Activated naive CD8-positive, alpha-beta T cell treated with anti-CD3 and anti-CD28 coated beads, Interleukin-2, amount 50 U/mL, for 16 hours (primary cell): Measurements from ENCODE around the gene FBF1.
"Not testable (repeated sequence)": the region's sequence is repeated elsewhere in the genome, so short reads cannot be mapped to it uniquely, and the experiment has no call there.

Experiments
- DNase-seq: peaks from one replicate; pipeline ENCODE4 v3.0.0-alpha.2; 2020; ENCODE audit warnings: low read depth, low spot score

FBF1 gene, protein sequence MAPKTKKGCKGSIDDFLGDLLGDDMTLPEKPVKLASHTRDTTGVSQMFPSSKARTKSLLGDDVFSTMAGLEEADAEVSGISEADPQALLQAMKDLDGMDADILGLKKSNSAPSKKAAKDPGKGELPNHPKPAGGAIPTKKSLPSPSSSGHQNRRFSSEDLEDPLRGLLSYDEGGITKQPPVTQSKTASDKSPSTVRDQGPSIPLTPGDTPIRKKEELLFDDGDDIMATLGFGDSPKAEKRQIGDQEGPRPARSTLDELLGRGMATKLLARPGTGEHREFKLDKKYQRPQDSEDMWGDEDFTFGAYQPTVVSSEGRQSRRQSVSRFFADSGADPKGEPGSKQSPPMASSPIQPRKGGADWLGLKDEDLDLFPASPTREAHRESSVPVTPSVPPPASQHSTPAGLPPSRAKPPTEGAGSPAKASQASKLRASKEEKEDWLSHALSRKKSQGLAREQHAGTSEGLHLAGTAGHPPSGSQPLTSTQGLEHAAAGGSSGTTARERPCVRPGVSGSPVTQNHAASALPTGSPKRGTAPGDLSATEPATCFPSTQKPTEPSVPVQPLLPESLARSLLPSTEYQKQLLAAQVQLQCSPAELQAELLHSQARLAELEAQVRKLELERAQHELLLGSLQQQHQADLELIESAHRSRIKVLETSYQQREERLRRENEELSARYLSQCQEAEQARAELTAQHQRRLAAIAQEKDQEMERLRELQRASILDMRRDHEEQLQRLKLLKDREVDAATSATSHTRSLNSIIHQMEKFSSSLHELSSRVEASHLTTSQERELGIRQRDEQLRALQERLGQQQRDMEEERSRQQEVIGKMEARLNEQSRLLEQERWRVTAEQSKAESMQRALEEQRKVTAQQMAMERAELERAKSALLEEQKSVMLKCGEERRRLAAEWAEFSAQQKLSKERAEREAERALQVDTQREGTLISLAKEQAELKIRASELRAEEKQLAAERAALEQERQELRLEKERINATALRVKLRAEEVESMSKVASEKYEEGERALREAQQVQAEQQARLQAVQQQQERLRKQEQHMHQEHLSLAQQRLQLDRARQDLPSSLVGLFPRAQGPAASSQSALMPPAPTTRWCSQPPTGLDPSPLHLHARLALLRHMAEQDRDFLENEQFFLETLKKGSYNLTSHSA

DNA sequence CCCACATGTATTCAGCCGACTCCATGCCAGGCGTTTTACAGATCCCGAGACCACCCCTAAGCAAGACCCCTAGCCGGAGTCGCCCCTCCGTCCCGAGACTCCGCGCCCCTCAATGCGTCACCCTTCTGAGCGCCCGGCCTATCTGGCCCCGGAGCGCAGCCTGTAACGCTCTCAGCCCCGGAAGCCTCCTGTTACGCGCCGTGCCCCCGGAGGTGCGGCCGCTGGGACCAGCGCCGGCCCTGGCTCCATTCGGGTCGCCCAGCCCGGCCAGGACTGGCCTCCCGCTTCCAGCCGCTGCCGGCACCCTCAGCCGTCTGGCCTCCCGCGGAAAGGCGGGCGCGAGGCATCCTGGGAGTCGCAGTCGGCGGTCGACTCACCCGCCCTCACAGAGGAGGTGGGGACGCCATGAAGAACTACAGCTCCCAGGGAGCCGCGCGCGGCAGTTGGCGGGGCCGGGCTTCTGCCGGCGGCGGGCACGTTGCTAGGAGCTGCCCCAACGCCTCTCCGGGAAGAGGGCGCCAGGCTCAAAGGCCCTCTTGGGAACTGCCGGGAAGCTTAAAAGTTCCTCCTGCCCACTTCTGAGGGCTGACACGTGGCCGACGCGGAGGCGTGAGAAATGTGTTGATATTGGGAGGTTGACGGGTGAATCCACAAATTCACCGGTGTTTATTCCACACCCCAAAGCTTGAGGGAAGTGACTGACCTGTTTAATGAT lies at the start of gene FBF1:
Gene FBF1, minus strand, starts transcription at position 316 of the 715 bp plus-strand sequence. CDS start 2,893 bp downstream, outside the sequence.
- DNase-seq: peak; percentile 67

DNA sequence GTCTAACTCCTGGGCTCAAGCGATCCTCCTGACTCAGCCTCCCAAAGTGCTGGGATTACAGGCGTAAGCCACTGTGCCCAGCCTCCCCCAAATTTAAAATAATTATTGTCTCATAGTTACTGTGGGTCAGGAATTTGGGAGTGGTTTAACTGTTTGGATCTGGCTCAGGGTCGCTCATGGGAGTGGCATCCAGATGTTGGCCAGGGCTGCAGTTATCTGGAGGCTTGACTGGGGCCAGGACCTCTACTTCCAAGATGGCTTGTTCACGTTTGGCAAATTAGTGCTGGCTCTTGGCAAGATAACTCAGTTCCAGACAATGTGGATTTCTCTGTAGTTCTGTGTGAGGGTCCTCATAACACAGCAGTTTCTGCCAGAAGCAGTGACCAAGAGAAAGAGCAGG lies 46.2 kb upstream of the FBF1 start:
- no peak for DNase-seq

DNA sequence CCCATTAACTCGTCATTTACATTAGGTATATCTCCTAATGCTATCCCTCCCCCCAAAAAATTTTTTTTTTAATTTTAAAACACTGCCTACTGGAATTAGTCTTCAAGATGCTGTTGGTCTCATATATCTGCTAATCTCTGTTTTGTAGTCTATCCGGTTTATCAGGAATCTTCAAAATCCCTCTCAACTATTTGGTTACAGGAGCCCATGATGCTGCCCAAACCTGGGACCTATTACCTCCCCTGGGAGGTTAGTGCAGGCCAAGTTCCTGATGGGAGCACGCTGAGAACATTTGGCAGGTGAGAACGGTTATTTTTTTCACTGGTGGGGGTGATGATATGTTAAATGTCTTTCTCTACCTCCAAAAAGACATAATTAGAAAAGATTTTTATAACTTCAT lies 45.1 kb upstream of the FBF1 start:
- DNase-seq: no peak

DNA sequence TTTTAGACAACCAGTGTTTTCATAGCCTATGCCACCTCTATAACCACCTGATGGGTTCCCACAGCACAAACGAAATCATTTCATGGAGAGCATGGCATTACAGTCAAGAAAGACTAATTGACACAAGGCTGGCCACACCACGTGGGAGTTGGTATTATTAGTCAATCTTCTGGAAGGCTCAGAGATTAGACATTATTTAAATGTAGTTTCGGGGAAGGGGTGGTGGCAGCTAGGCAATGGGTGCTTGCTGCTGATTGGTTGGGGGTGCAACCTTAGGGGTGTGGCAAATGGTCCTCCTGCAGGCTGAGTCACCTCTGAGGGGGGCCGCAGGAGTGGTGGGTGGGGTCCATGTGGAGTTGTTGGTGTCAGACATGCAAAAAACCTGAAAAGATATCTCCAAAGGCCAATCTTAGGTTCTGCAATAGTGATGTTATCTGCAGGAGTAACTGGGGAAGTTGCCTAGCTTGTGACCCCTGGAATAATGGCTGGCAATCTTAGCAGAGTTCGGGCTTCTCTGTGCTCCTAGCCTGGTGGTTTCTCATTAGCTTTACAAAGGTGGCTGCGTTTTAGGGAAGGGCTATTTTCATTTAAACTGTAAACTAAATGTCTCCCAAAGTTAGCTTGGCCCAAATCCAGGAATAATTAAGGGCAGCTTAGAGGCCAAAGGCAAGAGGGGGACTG lies 42.8 kb upstream of the FBF1 start:
- DNase-seq: no peak

DNA sequence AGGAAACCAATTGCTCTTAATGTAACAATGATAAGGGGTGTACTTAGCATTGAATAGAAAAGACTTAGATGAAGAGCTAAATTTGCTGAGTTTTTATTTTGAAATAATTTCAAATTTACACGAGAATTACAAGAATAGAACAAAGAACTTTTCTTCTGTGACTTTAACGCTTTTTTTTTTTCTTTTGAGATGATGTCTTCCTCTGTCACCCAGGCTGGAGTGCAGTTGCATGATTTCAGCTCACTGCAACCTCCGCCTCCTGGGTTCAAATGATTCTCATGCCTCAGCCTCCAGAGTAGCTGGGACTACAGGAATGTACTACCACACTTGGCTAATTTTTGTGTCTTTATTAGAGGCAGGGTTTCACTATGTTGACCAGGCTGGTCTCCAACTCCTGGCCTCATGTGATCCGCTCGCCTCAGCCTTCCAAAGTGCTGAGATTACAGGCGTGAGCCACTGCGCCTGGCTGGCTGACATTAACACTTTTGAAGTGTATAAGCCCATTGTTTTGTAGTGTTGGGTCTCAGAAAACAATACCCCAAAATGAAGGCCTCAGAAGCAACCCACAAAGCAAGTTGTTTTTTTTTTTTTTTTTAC lies 40.3 kb upstream of the FBF1 start:
- no peak for DNase-seq

DNA sequence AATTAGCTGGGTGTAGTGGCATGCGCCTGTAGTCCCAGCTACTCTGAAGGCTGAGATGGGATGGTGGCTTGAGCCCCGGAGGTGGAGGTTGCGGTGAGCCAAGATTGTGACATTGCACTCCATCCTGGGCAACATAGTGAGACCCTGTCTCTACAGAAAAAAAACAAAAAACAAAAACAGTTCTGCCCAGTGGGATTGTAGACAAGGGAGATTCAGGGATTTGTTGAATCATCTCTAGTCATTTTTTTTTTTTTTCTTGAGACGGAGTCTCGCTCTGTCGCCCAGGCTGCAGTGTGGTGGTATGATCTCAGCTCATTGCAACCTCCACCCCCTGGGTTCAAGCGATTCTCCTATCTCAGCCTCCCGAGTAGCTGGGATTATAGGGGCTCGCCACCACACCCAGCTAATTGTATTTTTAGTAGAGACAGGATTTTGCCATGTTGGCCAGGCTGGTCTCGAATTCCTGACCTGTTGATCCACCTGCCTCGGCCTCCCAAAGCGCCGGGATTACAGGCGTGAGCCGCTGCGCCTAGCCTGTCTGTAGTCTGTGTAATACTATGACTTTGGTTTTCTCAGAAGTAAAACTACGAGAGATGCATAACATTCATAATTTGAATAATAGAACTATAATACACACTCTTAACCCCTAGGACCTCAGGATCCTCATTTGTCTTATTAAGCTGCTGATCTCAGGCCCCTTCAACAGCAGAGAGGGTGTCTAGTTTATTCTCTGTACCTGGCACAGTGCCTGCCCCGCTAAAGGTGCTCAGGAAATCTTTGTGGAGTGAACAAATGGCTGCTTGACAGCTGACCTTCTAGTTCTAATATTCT lies 39.6 kb upstream of the FBF1 start:
- DNase-seq: no peak

DNA sequence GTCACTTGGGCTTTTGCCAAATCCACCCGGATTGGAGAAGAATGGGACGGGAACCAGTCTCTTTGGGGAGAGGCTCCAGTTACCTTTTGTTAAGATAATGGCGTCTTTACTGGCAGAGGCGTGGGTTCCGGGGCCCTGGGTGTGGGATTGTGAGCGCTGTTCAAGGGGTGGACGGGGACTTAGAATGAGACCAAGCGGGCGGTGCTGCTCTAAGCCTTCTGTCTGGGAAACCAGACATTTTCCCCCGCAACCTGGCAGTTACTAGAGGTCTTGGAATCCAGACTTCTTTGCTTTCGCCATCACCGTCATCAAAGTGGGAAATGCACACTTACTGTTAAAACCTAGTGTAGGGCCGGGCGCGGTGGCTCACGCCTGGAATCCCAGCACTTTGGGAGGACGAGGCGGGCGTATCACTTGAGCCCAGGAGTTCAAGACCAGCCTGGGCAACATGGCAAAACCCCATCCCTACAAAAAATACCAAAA lies 38.9 kb upstream of the FBF1 start:
- DNase-seq: no peak

DNA sequence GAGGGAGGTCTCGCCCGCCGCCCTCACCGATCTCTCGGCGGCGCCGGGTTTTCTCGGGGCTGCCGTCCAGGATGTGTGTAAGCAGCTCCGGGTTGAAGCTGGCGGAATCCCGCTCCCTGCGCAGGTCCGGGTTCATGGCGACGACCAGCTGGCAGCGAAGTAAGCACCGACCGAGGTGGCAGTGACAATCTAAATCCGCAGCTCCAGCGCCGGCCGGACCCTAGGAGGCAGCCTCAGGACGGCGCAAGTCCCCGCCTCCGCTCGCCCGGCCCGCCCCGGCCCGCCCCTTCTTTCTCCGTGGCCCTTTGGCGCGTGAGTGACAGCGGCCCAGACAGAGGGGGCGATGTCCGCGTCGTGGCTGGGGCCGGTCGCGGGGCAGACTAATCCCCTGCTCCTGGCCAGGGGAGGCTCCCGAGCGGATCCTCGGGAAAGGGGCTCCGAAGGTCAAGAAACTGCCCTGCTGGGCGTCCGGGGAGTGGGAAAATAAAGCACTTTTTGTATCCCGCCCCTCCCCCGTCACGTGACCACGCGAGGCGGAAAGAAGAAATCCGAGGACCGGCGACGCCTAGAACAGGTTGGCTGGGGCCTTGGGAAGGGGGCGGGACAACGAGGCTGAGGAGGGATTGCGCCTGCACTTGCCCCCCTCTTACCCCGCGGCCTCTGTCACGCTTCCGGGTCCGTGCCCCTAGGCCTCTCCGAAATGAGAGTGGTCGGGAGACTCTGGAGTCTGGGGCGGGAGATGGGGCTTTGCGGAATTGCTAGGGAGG lies 38.3 kb upstream of the FBF1 start, which contains the start of the genes ACOX1 and TEN1:
Gene ACOX1, minus strand, starts transcription at position 229 of the 767 bp plus-strand sequence. Its CDS starts 93 bp downstream, at position 136.
Gene TEN1, plus strand, starts transcription at position 303 of the 767 bp plus-strand sequence. CDS start 6,953 bp downstream, outside the sequence.
- DNase-seq: peak; percentile 96

DNA sequence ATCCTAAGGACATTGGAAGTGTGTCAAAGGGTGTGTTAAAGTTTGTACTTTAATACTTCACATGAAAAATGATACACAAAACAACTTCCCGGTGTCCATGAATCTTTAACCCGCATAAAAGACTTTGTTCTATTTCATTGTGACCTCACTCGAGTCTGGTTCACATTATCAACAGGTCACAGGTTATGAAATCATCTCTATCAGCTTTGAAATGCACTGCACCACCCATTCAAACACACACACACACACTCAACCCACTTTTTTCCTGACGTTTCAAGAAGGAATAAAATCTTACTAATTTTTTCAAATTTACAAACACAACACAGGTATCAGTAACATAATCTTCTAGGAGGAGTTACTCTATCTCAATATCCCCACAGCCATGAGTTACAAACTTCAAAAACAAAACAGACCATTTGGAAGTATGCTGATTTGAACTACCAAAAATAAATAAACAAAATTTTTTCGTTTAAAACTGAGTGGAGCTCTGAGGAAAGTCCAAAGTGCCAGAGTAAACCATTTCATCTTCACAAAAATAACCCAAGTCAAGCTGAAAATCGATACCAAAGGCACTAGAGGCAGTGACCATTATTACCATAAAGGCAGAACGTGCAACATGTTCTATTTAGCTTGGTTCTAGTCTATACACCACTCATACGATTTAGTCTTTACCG lies 35.5 kb upstream of the FBF1 start:
- no peak for DNase-seq

DNA sequence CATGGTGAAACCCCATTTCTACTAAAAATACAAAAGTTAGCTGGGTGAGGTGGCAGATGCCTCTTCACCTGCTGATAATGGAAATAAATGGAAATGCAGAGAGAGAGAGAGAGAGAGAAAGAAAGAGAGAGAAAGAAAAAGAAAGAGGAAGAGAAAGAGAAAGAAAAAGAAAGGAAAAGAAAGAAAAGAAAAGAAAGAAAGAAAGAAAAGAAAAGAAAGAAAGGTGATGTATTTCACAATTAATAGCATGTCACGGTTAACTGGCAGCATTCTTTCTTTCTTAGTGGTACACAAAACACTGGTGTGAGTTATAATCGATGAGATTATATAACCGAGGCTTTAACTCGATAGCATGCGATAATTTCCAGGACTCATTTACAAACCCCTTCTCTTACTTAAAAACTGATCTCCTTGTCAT lies 34.9 kb upstream of the FBF1 start:
- DNase-seq: no peak

DNA sequence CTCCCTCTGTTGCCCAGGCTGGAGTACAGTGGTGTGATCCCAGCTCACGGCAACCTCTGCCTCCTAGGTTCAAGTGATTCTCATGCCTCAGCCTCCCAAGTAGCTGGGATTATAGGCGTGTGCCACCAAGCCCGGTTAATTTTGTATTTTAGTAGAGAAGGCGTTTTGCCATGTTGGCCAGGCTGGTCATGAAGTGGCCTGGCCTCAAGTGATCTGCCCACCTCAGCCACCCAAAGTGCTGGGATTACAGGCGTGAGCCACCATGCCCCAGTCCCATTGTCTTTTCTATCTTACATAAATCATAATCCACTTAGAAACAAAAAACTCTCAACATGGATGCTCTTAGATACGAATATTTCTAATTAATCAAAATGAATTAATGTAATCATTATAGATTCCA lies 34.3 kb upstream of the FBF1 start:
- DNase-seq: not testable (repeated sequence)

DNA sequence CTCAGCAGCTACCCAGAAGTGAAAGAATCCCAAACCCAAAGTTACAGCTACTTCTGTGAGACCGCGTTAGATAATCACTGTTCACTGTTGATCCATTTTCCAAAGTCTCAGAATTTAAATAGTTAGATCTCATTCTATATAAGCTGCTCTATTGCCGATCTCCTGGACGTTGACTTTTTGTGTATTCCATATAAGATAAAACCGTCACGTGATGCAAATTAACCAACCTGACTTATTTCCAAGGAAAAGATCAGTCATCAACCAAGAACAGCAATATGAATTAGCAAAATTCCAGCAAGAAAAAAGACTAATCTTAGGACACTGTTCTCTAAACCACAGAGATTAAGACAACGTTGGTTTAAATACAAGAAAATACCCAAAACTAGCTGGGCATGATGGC lies 29.8 kb upstream of the FBF1 start:
- no peak for DNase-seq

DNA sequence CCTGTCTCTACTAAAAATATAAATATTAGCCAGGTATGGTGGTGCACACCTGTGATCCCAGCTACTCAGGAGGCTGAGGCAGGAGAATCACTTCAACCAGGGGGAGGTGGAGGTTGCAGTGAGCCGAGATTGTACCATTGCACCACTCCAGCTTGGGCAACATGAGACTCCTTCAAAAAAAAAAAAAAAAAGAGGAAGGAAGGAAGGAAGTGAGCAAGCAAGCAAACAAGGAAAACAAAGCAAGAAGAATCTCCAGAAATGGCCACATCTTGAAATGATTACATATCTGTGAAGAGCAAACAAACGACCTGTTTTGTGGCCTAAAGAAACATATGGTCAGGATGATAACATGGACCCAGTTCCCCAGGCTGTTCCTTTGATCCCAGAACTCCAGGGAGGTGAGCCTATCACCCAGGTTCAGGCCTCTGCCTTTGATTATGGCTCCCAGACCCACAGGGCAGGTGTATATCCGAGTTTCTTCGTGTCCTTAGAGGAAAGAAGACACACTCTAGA lies 29.2 kb upstream of the FBF1 start:
- no peak for DNase-seq

DNA sequence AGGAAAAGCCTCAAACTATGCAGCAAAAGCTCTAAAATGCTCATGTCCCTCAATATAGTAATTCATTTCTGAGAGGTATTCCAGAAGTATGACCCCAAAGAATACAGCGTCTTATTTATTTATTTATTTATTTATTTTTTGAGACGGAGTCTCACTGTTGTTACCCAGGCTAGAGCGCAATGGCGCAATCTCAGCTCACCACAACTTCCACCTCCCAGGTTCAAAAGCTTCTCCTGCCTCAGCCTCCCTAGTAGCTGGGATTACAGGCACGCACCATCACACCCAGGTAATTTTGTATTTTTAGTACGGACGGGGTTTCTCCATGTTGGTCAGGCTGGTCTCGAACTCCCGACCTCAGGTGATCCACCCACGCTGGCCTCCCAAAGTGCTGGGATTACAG lies 28.2 kb upstream of the FBF1 start:
- DNase-seq: not testable (repeated sequence)

DNA sequence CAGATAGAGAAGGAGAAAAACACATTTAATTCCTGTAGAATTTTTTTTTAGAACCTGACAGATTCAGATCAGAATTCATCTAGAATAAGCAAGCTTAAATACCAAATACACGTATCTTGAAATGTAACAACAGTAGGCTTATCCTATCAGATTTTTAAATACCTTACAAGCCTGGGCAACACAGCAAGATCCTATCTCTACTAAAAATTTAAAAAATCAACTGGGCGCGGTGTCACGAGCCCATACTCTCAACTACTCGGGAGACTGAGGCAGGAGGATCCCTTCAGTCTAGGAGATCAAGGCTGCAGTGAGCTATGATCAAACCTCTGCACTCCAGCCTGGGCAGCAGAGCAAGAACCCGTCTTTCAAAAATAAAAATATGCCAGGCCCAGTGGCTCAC lies 24.6 kb upstream of the FBF1 start:
- no peak for DNase-seq

DNA sequence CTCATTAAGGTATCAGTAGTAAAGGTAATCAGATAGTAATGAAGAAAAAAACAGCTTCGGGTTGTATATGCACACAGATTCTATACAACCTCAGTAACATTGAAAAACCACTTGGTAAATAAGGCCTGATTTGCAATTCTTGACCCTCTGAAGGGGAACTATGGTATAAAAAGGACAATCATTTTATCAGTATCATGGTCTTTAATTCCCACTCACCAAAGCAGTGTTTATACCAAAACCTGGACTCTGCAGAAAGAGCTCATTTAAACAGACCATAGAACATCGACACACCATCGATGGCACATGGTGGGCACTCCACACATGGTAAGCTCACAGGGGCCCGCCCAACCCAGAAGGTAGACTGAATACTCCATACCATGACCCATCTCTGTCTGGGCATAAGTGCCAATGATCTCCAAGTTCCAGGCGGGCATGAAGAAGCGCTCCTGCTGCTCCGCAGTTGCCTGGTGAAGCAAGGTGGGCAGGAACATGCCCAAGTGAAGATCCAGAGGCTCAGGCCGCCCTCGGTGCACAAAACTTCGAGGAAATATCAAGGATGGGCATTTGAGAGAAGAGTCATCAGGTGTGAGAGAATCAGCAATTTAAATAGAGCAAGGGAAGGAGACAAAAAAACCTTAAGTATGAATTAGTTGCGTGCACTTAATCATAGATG lies 19.1 kb upstream of the FBF1 start:
- no peak for DNase-seq
